ENCODE measurements around the gene PDSS1.

The PDSS1 gene

DNA sequence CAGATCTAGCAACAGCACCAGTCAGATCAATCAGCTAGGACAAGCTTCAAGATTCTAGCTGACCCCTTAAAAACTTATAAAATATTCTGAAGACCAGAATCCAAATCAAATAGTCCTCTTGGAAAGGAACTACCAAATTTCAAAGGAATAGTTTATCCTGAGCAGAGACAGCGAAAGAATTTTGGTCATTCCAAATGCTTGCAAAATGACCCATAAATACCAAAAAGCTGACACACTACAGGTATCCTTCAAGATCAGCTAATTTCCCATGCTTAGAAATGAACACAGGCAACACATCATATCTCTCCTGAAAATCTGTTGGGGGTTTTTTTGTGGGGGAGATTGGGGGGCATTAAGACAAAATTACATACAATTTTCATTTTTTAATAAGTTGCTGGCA, 78.8 kb downstream of the PDSS1 start:
- ATAC-seq (ENCODE audit: low read depth) (peak; percentile 68), DNase-seq (ENCODE audit: low spot score) (no peak)
- Histone ChIP-seq H3K4me1 (ENCODE audit: insufficient read depth, poor library complexity, severe bottlenecking) (peaks cover 39% of the 10 kb centered on the region), H3K9me3 (ENCODE audit: severe bottlenecking) (no peaks in the 10 kb centered on the region), H3K4me3 (ENCODE audit: severe bottlenecking) (no peak overlapping the region), H3K27ac (ENCODE audit: poor library complexity, severe bottlenecking) (peak overlapping the region; percentile 79), H3K36me3 (ENCODE audit: low read depth) (no peaks in the 10 kb centered on the region; the same call in 1 of the 2 replicates), H3K27me3 (ENCODE audit: insufficient read depth, poor library complexity, severe bottlenecking) (no peaks in the 10 kb centered on the region)
- TF ChIP-seq, protein P1, sequence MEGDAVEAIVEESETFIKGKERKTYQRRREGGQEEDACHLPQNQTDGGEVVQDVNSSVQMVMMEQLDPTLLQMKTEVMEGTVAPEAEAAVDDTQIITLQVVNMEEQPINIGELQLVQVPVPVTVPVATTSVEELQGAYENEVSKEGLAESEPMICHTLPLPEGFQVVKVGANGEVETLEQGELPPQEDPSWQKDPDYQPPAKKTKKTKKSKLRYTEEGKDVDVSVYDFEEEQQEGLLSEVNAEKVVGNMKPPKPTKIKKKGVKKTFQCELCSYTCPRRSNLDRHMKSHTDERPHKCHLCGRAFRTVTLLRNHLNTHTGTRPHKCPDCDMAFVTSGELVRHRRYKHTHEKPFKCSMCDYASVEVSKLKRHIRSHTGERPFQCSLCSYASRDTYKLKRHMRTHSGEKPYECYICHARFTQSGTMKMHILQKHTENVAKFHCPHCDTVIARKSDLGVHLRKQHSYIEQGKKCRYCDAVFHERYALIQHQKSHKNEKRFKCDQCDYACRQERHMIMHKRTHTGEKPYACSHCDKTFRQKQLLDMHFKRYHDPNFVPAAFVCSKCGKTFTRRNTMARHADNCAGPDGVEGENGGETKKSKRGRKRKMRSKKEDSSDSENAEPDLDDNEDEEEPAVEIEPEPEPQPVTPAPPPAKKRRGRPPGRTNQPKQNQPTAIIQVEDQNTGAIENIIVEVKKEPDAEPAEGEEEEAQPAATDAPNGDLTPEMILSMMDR (IDR thresholded peaks at IDR 0.05; ENCODE audit: poor library complexity, severe bottlenecking), result no peak

DNA sequence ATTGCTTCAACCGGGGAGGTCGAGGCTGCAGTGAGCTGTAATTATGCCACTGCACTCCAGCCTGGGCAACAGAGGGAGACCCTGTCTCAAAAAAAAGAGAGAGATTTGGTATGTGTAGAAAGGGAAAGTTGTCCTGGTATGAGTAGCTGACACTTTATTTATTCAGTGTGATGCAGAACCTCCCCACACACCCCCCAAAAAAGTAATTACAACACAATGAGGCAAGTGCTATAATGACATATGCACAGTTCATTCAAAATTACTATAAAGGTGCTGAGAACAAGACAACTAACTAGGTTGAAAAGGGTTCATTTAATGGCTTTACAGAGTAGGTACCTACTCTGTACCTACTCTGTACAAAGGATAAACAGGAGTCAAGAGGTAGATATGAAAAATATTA, 80.2 kb downstream of the PDSS1 start:
- DNase-seq (ENCODE audit: low spot score) (no peak), ATAC-seq (ENCODE audit: low read depth) (no peak)
- TF ChIP-seq, protein P1 (IDR thresholded peaks at IDR 0.05; ENCODE audit: poor library complexity, severe bottlenecking), result no peak
- Histone ChIP-seq H3K27ac (ENCODE audit: poor library complexity, severe bottlenecking) (peak overlapping the region; percentile 79), H3K9me3 (ENCODE audit: severe bottlenecking) (no peaks in the 10 kb centered on the region), H3K4me1 (ENCODE audit: insufficient read depth, poor library complexity, severe bottlenecking) (peaks cover 49% of the 10 kb centered on the region), H3K36me3 (ENCODE audit: low read depth) (no peaks in the 10 kb centered on the region; the same call in 1 of the 2 replicates), H3K27me3 (ENCODE audit: insufficient read depth, poor library complexity, severe bottlenecking) (no peaks in the 10 kb centered on the region), H3K4me3 (ENCODE audit: severe bottlenecking) (no peak overlapping the region)

DNA sequence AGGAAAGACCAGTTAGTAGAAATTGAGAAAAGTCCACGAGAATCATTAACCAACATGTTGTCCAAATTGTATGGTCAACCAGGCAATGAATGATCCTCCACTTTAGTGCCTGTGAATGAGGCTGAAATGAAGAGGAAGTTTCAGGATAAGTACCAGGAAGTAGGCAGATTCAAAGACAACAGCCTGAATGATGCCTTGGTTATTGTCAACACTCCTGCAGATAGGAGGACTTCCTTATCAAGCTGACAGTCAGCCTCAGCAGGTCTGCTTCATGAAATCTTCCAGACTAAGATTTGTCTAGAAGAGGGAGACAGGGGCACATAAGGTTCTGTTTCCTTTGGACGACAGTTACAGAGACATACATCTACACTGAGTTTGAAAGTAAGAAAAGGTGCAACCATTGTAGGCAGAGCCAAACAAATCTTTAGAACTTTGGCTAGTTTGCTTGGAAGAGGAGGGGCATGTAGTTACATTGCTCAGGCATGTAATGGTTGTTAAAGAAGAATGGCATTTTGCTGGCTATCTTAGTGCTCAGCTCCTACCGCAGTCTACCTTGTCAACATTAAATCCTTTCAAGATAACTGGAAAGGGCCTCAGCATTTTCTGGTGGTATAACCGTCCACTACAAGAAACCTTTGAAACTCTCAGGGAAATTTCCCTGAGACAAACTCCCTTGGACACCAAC, 81.8 kb downstream of the PDSS1 start:
- no peaks in the 10 kb centered on the region; the same call in 1 of the 2 replicates for H3K36me3 ChIP-seq (ENCODE audit: low read depth)
- DNase-seq (ENCODE audit: low spot score), result no peak
- ATAC-seq (ENCODE audit: low read depth), result no peak
- H3K4me3 ChIP-seq (ENCODE audit: severe bottlenecking), result no peak overlapping the region
- TF ChIP-seq, protein P1 (IDR thresholded peaks at IDR 0.05; ENCODE audit: poor library complexity, severe bottlenecking), result no peak
- H3K9me3 ChIP-seq (ENCODE audit: severe bottlenecking), result no peaks in the 10 kb centered on the region
- H3K4me1 ChIP-seq (ENCODE audit: insufficient read depth, poor library complexity, severe bottlenecking), result peaks cover 44% of the 10 kb centered on the region
- no peaks in the 10 kb centered on the region for H3K27me3 ChIP-seq (ENCODE audit: insufficient read depth, poor library complexity, severe bottlenecking)
- peak overlapping the region; percentile 98 for H3K27ac ChIP-seq (ENCODE audit: poor library complexity, severe bottlenecking)

DNA sequence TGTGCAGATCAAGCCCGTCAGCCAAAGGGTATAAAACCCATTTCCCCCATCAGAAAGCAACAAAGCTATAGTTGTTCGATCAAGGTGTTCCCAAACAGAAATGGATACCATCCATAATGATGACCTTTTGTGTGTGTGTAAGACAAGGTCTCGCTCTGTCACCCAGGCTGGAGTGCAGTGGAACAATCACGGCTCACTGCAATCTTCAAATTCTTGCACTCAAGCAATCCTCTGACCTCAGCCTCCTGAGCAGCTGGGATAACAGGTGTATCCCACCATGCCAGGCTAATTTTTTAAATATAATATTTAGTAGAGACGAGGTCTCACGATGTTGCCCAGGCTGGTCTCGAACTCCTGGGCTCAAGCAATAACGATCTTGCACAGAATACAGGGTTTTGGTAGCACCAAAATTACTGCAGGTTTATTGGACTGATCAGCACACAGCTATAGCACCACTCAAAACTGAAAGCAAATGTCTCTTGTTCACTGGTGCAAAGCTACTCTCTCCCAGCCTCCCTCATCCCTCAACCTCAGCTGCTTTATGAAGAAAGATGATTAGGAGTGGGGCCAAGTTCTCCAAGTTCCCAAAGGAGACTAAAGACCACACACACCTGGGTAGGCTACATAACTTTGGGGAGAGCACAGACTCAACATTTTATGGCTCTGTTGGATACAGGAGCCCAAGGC, 82.7 kb downstream of the PDSS1 start:
- Histone ChIP-seq H3K27ac (ENCODE audit: poor library complexity, severe bottlenecking) (peak overlapping the region; percentile 98), H3K4me3 (ENCODE audit: severe bottlenecking) (no peak overlapping the region), H3K9me3 (ENCODE audit: severe bottlenecking) (no peaks in the 10 kb centered on the region), H3K4me1 (ENCODE audit: insufficient read depth, poor library complexity, severe bottlenecking) (peaks cover 50% of the 10 kb centered on the region), H3K36me3 (ENCODE audit: low read depth) (no peaks in the 10 kb centered on the region), H3K27me3 (ENCODE audit: insufficient read depth, poor library complexity, severe bottlenecking) (no peaks in the 10 kb centered on the region)
- DNase-seq (ENCODE audit: low spot score) (no peak), ATAC-seq (ENCODE audit: low read depth) (no peak)
- TF ChIP-seq, protein P1 (IDR thresholded peaks at IDR 0.05; ENCODE audit: poor library complexity, severe bottlenecking), result no peak
